ENCODE data around the gene ADD2.
"Not testable (repeated sequence)": the region's sequence is repeated elsewhere in the genome, so short reads cannot be mapped to it uniquely, and the experiment has no call there.

The ADD2 gene

GRCh38 chr2:70630761-70631160 is 137.2 kb downstream of the ADD2 start:
- no peak for DNase-seq

- no peak for DNase-seq
These were observed 140.6 kb downstream of the ADD2 start for GRCh38 chr2:70627211-70627898.

- no peak for DNase-seq
These were observed 141.6 kb downstream of the ADD2 start for GRCh38 chr2:70626254-70626990.

GRCh38 chr2:70621536-70621935 is 146.5 kb downstream of the ADD2 start:
- DNase-seq: not testable (repeated sequence)

- DNase-seq: no peak
These were observed 148.0 kb downstream of the ADD2 start for GRCh38 chr2:70620020-70620419.

- DNase-seq: no peak
These were observed 148.8 kb downstream of the ADD2 start for GRCh38 chr2:70619167-70619566.

GRCh38 chr2:70616168-70616694 is 151.8 kb downstream of the ADD2 start:
- DNase-seq: no peak

- no peak for DNase-seq
These were observed 152.8 kb downstream of the ADD2 start for GRCh38 chr2:70615222-70615621.

GRCh38 chr2:70613521-70613920 is 154.5 kb downstream of the ADD2 start:
- DNase-seq: no peak

GRCh38 chr2:70612574-70612973 is 155.4 kb downstream of the ADD2 start:
- DNase-seq: no peak

- DNase-seq: no peak
These were observed 159.6 kb downstream of the ADD2 start for GRCh38 chr2:70608373-70608772.

GRCh38 chr2:70607121-70607561 is 160.9 kb downstream of the ADD2 start:
- no peak for DNase-seq

Measured in 8988T (cell line).